Mammary epithelial cell (primary cell): ENCODE measurements around the gene HACD1.

Experiments used
- CTCF ChIP-seq, 2 donors: IDR thresholded peaks in 1 of 2; conservative IDR thresholded peaks in 1 of 2; 2 replicates each; pipeline ENCODE4 v1.5.1; 2011 to 2012; ENCODE audit warnings: inconsistent platforms in 2 of 2, low read length in 2 of 2, mild to moderate bottlenecking in 2 of 2, control low read depth in 1 of 2, low read depth in 1 of 2; ENCODE audit not compliant: insufficient read depth in 1 of 2; ENCODE audit errors: extremely low read depth in 1 of 2
- EZH2 ChIP-seq: IDR thresholded peaks from 2 replicates; pipeline ENCODE4 v1.6.1; 2012; ENCODE audit warnings: low read length, inconsistent platforms, borderline replicate concordance

GRCh38 chr10:17655567-17656146 is 38.5 kb upstream of the HACD1 start:
- no peak for TF ChIP-seq CTCF (conservative IDR thresholded peaks at IDR 0.05 in 1 of 2, IDR thresholded peaks at IDR 0.05 in 1 of 2; ENCODE audit: extremely low read depth in 1 of 2, insufficient read depth in 1 of 2, low read depth in 1 of 2, low read length in 2 of 2)
- TF ChIP-seq EZH2, result no peak
